ENCODE measurements around the gene PLD4.

PLD4 gene

DNA sequence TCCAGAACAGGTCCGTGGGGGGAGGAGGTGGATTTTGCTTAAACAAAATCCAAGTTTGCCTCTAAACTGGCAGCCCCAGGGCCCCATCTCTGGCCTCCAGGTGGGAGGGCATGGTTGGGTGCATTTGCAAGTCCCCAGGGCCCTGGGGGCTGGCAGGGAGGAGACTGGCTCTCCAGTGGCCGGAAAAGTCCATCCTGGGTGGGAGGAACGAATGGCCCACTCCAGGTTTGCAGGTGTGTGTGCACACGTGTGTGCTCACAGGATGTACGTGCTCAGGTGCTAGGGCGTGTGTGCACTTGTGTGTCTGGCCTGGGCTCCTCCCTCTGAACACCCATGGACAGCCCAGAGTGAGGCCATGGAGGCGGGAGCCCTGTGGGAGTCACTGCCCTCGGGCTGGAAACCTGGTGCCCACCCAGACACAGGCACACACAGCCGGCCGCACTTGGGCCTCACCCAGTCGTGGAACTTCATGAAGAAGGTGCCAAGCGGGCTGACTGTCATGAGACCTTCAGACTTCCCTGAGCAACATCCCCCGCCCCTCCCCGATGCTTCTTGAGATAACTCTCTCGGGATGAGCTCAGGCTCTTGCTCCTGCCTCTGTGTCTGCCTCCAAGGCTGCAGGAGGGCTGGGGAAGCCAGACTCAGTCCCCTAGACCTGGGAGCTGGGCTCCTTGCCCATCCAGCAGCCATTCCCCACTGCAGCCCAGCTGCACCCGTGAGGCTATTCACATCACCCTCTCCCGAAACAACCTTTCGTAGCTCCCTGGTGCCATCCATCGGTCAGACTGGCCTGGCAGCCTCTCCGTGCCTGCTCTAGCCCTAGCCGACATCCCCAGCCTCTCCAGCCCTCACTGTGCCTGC lies 44.1 kb downstream of the PLD4 start:
- TF ChIP-seq, protein P1, sequence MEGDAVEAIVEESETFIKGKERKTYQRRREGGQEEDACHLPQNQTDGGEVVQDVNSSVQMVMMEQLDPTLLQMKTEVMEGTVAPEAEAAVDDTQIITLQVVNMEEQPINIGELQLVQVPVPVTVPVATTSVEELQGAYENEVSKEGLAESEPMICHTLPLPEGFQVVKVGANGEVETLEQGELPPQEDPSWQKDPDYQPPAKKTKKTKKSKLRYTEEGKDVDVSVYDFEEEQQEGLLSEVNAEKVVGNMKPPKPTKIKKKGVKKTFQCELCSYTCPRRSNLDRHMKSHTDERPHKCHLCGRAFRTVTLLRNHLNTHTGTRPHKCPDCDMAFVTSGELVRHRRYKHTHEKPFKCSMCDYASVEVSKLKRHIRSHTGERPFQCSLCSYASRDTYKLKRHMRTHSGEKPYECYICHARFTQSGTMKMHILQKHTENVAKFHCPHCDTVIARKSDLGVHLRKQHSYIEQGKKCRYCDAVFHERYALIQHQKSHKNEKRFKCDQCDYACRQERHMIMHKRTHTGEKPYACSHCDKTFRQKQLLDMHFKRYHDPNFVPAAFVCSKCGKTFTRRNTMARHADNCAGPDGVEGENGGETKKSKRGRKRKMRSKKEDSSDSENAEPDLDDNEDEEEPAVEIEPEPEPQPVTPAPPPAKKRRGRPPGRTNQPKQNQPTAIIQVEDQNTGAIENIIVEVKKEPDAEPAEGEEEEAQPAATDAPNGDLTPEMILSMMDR (conservative IDR thresholded peaks at IDR 0.05; ENCODE audit: low read length) = no peak
- no peak for TF ChIP-seq EZH2phosphoT487 (IDR thresholded peaks at IDR 0.05; ENCODE audit: borderline replicate concordance)
- Histone ChIP-seq H3K9ac (ENCODE audit: low read depth, low read length, poor library complexity, severe bottlenecking) (no peak overlapping the region), H4K20me1 (ENCODE audit: insufficient read depth, low read length, poor library complexity, severe bottlenecking) (no peaks in the 10 kb centered on the region), H3K36me3 (ENCODE audit: insufficient read depth, low read length) (no peaks in the 10 kb centered on the region), H3K9me3 (ENCODE audit: insufficient read depth, low read depth, low read length) (no peaks in the 10 kb centered on the region), H3K27me3 (ENCODE audit: insufficient read depth, low read length, poor library complexity, severe bottlenecking) (no peaks in the 10 kb centered on the region), H3K4me1 (ENCODE audit: insufficient read depth, low read length, poor library complexity, severe bottlenecking) (no peaks in the 10 kb centered on the region), H3K4me2 (ENCODE audit: low read depth, low read length, poor library complexity, severe bottlenecking) (no peak overlapping the region), H2AFZ (ENCODE audit: low read length) (no peak overlapping the region), H3K4me3 (ENCODE audit: low read length, poor library complexity, severe bottlenecking) (no peak overlapping the region), H3K9me2 (replicated peaks; ENCODE audit: low read depth, low read length) (no peaks in the 10 kb centered on the region), H3F3A (ENCODE audit: low read depth) (no peaks in the 10 kb centered on the region), H3K79me2 (ENCODE audit: insufficient read depth, low read length) (no peaks in the 10 kb centered on the region)

DNA sequence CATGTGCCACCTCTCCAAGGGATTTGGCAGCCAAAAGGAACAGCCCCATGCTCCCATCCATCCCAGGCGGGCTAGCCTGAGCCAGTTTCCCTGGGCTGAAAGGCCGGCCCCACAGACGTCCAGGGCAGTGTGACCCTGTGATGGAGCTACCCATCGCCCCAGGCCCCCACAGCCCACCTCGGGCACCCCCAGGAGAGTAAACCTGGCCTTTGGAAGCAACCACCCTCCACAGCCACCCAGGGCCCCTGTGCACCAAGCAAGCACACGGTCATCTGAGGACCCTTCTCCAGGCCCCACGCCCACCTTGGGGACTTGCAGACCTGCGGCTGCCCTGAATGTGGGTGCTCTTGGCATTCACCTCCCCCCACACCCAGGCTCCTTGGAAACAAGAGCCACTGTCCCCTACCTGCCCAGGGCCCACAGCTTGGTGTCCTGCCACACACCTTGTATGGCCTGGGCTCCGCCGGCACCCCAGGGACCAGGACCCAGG lies 45.1 kb downstream of the PLD4 start:
- Histone ChIP-seq H3K27me3 (ENCODE audit: insufficient read depth, low read length, poor library complexity, severe bottlenecking) (no peaks in the 10 kb centered on the region), H3K9me3 (ENCODE audit: insufficient read depth, low read depth, low read length) (no peaks in the 10 kb centered on the region), H3K9ac (ENCODE audit: low read depth, low read length, poor library complexity, severe bottlenecking) (no peak overlapping the region), H4K20me1 (ENCODE audit: insufficient read depth, low read length, poor library complexity, severe bottlenecking) (no peaks in the 10 kb centered on the region), H3K4me3 (ENCODE audit: low read length, poor library complexity, severe bottlenecking) (no peak overlapping the region), H3F3A (ENCODE audit: low read depth) (no peaks in the 10 kb centered on the region), H3K79me2 (ENCODE audit: insufficient read depth, low read length) (no peaks in the 10 kb centered on the region), H3K36me3 (ENCODE audit: insufficient read depth, low read length) (no peaks in the 10 kb centered on the region), H3K4me2 (ENCODE audit: low read depth, low read length, poor library complexity, severe bottlenecking) (no peak overlapping the region), H2AFZ (ENCODE audit: low read length) (no peak overlapping the region), H3K4me1 (ENCODE audit: insufficient read depth, low read length, poor library complexity, severe bottlenecking) (no peaks in the 10 kb centered on the region), H3K9me2 (replicated peaks; ENCODE audit: low read depth, low read length) (no peaks in the 10 kb centered on the region)
- no peak for TF ChIP-seq EZH2phosphoT487 (IDR thresholded peaks at IDR 0.05; ENCODE audit: borderline replicate concordance)
- TF ChIP-seq, protein P1 (conservative IDR thresholded peaks at IDR 0.05; ENCODE audit: low read length) = no peak

DNA sequence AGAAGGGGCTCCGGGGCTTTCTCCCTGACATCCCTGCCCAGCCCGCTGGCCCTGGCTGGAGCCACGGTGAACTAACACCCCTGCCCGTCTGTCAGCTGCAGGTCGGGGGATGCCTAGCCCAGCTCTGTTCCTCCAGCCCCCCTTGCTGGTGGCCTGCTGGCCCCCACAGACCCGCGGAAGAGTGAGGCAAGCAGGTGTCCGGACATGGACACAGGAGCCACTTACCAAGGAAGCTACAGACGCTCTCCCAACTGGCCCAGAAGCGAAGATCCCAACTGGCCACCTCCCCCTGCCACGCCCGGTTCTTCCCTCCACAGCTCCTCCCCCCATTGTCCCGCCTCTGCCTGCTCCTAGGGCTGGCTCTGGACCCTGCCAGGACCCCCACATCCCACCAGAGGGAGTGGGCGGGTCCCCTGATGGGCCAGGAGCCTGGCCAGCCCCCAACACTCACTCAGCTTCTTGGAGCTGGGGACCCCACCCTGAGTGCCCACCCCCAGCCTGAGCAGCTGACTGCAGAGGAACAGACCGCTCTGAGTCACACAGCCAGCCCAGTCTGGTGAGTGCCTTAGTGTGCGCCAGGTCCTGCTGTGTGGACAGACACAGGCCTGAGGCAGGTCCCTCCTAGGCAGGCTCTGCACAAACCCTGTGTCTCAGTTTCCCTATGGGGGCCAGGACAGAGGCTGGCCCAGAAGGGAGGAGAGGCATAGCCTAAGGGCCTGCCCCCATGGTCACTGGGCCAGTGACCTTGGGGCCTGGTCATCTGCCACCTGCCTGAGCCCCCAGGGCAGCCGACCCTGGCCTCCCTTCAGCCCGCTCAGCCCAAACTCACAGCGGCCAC lies 45.8 kb downstream of the PLD4 start:
- Histone ChIP-seq H3K9ac (ENCODE audit: low read depth, low read length, poor library complexity, severe bottlenecking) (no peak overlapping the region), H3F3A (ENCODE audit: low read depth) (no peaks in the 10 kb centered on the region), H4K20me1 (ENCODE audit: insufficient read depth, low read length, poor library complexity, severe bottlenecking) (no peaks in the 10 kb centered on the region), H3K4me3 (ENCODE audit: low read length, poor library complexity, severe bottlenecking) (no peak overlapping the region), H2AFZ (ENCODE audit: low read length) (no peak overlapping the region), H3K4me1 (ENCODE audit: insufficient read depth, low read length, poor library complexity, severe bottlenecking) (no peaks in the 10 kb centered on the region), H3K79me2 (ENCODE audit: insufficient read depth, low read length) (no peaks in the 10 kb centered on the region), H3K27me3 (ENCODE audit: insufficient read depth, low read length, poor library complexity, severe bottlenecking) (no peaks in the 10 kb centered on the region), H3K9me3 (ENCODE audit: insufficient read depth, low read depth, low read length) (no peaks in the 10 kb centered on the region), H3K9me2 (replicated peaks; ENCODE audit: low read depth, low read length) (no peaks in the 10 kb centered on the region), H3K4me2 (ENCODE audit: low read depth, low read length, poor library complexity, severe bottlenecking) (no peak overlapping the region), H3K36me3 (ENCODE audit: insufficient read depth, low read length) (no peaks in the 10 kb centered on the region)
- TF ChIP-seq EZH2phosphoT487 (IDR thresholded peaks at IDR 0.05; ENCODE audit: borderline replicate concordance) = no peak
- TF ChIP-seq, protein P1 (conservative IDR thresholded peaks at IDR 0.05; ENCODE audit: low read length) = no peak

Measured in Loucy (cell line).